Progenitor cell of endocrine pancreas (in vitro differentiated cells): Measurements from ENCODE around the gene UBAP2. TPM values are rescaled to one million over a fixed set of nuclear protein-coding genes. Genes with fewer than 3 reads are reported as not detected.

Experiments used
- DNase-seq: peaks from one replicate; pipeline ENCODE4 v3.0.0; 2021; ENCODE audit warnings: low spot score; ENCODE audit not compliant: unreplicated experiment
- H3K27ac Mint-ChIP-seq: 2 replicates; pipeline ENCODE4 v1.8.0; 2021; ENCODE audit warnings: mild to moderate bottlenecking, moderate library complexity, mixed read lengths
- H3K27me3 Mint-ChIP-seq: 2 replicates; pipeline ENCODE4 v1.8.0; 2021; ENCODE audit warnings: mixed read lengths
- H3K36me3 Mint-ChIP-seq: 2 replicates; pipeline ENCODE4 v1.8.0; 2022; ENCODE audit warnings: mixed read lengths; ENCODE audit not compliant: insufficient read depth
- H3K4me1 Mint-ChIP-seq: 2 replicates; pipeline ENCODE4 v1.8.0; 2021; ENCODE audit warnings: low read depth, mixed read lengths
- H3K4me3 Mint-ChIP-seq: 2 replicates; pipeline ENCODE4 v1.8.0; 2021; ENCODE audit warnings: low read depth, mild to moderate bottlenecking, moderate library complexity, mixed read lengths
- H3K9me3 Mint-ChIP-seq: 2 replicates; pipeline ENCODE4 v1.8.0; 2021; ENCODE audit warnings: low read depth, mixed read lengths
- CTCF ChIP-seq: fragments of 200-600 bp; sonication (generic); IDR thresholded peaks from one replicate; pipeline ENCODE4 v1.5.0; 2021; ENCODE audit warnings: antibody characterized with exemption, mild to moderate bottlenecking; ENCODE audit not compliant: unreplicated experiment
- total RNA-seq: library from RNA; stranded (reverse); gene quantifications from 2 replicates; pipeline ENCODE4 v1.2.1, GENCODE V29; 2021

UBAP2 gene
- total RNA-seq, 1 donor from 2014 or later = 56.7 TPM

GRCh38 chr9:33908749-33909148 is 139.9 kb downstream of the UBAP2 start:
- Mint-ChIP-seq H3K4me1 (peaks cover 3% of the 10 kb centered on the region), H3K9me3 (peaks cover 2% of the 10 kb centered on the region), H3K27ac (no peak overlapping the region), H3K36me3 (peaks cover 18% of the 10 kb centered on the region), H3K4me3 (no peak overlapping the region), H3K27me3 (no peaks in the 10 kb centered on the region)
- TF ChIP-seq CTCF = no peak
- no peak for DNase-seq

GRCh38 chr9:33908114-33908513 is 140.6 kb downstream of the UBAP2 start:
- no peaks in the 10 kb centered on the region for H3K27me3 Mint-ChIP-seq
- H3K27ac Mint-ChIP-seq = no peak overlapping the region
- peaks cover 2% of the 10 kb centered on the region for H3K9me3 Mint-ChIP-seq
- peaks cover 3% of the 10 kb centered on the region for H3K4me1 Mint-ChIP-seq
- no peak for DNase-seq
- no peak for TF ChIP-seq CTCF
- peaks cover 17% of the 10 kb centered on the region for H3K36me3 Mint-ChIP-seq
- H3K4me3 Mint-ChIP-seq = no peak overlapping the region

DNA sequence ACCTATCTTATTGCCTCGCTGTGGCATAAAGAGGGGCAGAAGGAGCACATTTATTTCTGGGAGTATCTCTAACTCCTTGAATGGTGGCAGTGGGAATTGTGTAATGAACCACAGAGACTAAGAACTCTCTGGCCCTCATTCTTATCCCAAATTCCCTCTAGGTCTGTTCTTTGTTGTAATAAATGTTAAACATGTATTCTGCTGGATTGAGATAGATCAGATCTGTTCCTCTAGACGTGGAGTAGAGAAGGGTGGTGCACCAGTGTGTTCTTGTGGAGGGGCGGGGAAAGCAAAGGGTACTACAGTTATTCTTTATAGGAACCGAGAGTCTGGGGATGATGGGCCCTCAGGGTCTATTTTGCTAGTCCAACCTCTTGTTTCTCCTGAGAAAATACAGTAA is 141.3 kb downstream of the UBAP2 start:
- H3K27ac Mint-ChIP-seq = peak overlapping the region; percentile 9
- H3K4me3 Mint-ChIP-seq = no peak overlapping the region
- no peak for TF ChIP-seq CTCF
- H3K27me3 Mint-ChIP-seq = no peaks in the 10 kb centered on the region
- peaks cover 17% of the 10 kb centered on the region for H3K36me3 Mint-ChIP-seq
- peaks cover 2% of the 10 kb centered on the region for H3K9me3 Mint-ChIP-seq
- DNase-seq = no peak
- H3K4me1 Mint-ChIP-seq = peaks cover 3% of the 10 kb centered on the region

DNA sequence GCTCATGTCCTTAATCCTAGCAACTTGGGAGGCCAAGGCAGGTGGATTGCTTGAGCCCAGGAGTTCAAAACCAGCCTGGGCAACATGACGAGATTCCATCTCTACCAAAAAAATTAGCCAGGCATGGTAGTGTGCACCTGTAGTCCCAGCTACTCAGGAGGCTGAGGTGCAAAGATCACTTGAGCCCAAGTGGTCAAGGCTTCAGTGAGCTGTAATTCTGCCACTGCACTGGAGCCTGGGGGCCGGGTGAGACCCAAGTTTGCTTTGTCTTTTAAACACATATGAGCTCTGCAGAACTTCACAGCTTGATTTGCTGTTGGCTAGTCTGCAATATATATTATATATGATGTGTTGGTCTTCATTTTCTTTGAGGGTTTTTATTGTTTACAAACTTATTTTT is 141.9 kb downstream of the UBAP2 start:
- Mint-ChIP-seq H3K36me3 (peaks cover 15% of the 10 kb centered on the region), H3K27ac (no peak overlapping the region), H3K4me3 (no peak overlapping the region), H3K4me1 (peaks cover 3% of the 10 kb centered on the region), H3K27me3 (no peaks in the 10 kb centered on the region), H3K9me3 (peaks cover 2% of the 10 kb centered on the region)
- TF ChIP-seq CTCF = no peak
- no peak for DNase-seq

DNA sequence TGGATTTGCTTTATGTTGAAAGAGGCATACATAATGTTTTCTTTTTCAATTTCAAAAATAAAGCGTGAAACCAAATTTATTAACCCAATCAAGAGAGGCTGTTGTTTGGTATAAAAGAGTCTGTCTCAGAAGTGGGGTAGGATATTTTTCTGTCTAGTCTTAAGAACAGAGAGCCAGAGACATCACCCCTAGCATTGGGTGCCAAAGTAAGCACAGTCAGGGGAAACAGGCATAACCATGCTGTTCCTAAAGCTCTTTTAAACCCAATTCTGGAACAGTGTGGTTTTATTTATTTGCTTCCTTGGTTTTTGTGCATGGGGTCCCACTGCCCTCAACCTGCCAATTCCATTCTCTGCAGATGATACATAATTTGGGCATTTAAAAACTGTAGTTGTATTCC is 143.6 kb downstream of the UBAP2 start:
- DNase-seq = no peak
- H3K4me3 Mint-ChIP-seq = no peak overlapping the region
- peaks cover 2% of the 10 kb centered on the region for H3K9me3 Mint-ChIP-seq
- H3K27ac Mint-ChIP-seq = no peak overlapping the region
- TF ChIP-seq CTCF = no peak
- H3K4me1 Mint-ChIP-seq = peaks cover 3% of the 10 kb centered on the region
- no peaks in the 10 kb centered on the region for H3K27me3 Mint-ChIP-seq
- peaks cover 18% of the 10 kb centered on the region for H3K36me3 Mint-ChIP-seq
